HG03442 (cell line): ENCODE measurements around the gene CLEC10A.
A peak's percentile ranks its signal among the peaks of the same experiment; 100 is the strongest.

Experiments used
- ATAC-seq: cut with Tn5 transposase; IDR thresholded peaks from one replicate; pipeline ENCODE4 v1.9.1; 2021; ENCODE audit warnings: mild to moderate bottlenecking, moderate library complexity; ENCODE audit not compliant: unreplicated experiment

The CLEC10A gene

GRCh38 chr17:7042501-7043181 is 37.4 kb downstream of the CLEC10A start:
- no peak for ATAC-seq

DNA sequence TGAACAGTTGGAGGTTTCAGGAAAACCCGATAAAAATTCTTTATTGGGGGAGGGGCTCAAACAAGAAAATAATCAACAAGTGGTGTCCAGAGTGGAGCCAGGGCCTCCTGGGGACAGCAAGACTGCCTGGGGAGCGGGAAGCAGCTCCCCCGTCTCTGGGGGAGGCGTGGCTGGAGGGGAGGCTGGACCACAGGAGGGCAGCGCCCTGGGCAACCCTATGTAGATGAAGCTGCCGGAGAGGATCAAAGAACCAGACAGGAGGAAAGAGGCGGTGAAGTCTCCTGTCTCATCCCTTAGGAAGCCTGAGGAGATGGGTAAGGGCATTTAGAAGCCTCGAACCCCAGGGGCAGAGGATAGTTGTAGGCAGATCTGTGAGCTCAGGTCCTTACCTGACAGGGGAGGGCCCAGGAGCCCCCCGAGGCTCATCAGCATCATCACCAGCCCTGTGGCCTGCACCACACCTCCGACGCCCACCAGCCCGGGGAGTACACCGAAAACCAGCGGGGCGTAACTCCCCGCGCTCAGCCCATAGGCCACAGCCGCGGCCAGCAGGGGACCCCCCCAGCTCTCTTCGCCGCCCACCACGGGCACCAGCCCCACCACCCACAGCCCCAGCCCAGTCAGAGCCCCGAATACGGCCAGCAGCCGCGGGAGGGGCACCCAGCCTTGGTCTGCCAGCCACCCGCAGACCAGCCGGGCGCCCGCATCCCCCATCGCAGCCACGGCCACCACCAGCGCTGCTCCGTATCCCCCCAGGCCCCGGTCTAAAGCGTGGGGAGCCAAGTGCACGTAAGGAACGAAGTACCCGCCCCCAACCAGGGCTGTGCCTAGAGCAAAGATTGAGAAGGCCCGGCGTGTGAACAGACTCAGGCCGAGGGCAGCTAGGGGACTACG is 38.2 kb downstream of the CLEC10A start:
- no peak for ATAC-seq

GRCh38 chr17:7039832-7040231 is 40.2 kb downstream of the CLEC10A start:
- ATAC-seq = no peak

GRCh38 chr17:7038025-7038862 is 41.8 kb downstream of the CLEC10A start:
- no peak for ATAC-seq

DNA sequence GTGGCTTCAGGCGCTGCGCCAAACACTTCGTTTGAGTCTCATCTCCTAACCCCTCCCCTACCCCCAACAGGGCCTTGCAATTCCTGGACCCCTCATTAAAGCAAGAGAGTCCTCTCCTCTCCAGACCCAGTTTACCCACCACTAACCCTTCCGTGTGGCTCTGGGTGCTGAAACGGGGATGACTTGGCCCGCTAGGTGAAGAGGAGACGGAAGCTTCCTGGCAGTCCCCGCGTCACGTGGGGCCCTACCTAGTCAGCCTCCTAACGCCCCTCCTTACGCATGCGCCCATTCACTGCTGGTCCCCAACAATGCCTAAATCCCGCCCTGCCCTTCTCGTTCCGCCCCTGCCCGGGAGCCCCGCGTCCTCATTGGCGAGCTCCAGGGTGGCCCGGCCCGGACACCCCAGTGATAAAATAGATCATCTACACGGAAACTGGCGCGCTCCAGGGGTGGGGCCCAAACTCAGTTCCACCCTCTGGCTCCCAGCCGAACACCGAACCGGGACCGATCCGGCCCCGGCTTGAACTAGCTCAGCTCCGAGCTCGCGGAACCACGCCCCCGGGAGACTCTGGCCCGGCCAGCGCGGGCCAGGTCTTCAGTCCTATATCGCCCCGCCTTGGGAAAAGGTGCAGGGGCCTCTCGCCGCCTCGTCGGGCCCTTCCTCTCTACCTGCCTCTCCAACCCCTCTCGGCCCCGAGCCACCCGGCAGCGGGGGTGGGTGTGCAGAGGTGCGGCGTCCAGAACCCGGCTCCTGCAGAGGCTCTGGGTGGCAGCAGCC is 44.3 kb downstream of the CLEC10A start, which contains the start of gene SLC16A13:
SLC16A13 (plus strand) TSS at position 425 of the 778 bp plus-strand sequence. CDS start 368 bp downstream, outside the sequence.
- peak; percentile 85 for ATAC-seq

DNA sequence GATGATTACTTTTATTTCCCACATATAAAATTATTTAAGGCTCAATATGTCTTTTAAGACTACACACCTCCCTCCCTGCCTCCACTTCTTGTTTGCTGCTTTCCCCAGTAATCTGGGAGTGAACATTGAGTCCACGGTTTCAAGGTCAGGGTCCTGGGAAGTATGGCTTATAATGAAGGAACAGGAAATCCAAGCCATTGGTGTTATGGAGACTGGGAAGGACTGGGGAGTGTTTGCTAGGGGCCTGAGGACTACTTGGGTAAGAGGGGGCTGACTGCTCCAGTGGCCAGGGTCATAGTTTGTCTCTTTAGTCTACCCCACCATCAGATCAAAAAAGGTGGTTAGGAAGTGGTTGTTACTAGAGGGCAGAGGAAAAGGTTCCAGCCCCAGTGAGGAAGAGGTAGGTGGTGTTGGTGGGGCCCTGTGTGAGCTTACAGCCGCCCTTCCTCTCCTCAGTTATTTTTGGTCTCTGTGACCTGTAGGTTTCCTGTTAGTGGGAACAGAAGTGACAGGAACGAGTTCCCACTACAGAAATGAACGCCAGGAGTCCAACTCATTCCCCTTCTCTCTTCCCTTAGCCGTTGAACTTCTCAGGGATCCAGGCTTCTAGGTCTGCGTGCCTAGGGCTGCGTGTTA is 45.0 kb downstream of the CLEC10A start:
- peak; percentile 4 for ATAC-seq

DNA sequence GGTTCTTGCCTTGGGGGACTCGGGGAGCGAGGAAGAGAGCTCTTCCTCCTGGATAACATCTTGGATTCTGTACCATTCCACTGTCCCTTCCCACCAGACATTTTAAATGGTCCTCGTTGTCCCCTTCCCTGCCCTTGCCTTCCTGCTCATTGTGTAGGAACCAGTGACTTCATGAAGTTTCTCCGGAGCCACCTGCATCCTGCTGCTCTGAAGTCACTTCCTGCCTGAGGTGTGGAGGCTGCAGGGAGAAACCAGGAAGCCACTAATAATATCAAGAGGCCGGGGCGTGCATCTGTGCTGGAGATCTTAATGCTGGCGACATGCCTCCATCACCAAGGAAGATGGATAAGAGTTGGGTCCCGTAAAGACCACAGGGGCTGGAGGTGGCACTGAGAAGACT is 50.4 kb downstream of the CLEC10A start:
- no peak for ATAC-seq

GRCh38 chr17:7029096-7029495 is 51.0 kb downstream of the CLEC10A start:
- no peak for ATAC-seq

DNA sequence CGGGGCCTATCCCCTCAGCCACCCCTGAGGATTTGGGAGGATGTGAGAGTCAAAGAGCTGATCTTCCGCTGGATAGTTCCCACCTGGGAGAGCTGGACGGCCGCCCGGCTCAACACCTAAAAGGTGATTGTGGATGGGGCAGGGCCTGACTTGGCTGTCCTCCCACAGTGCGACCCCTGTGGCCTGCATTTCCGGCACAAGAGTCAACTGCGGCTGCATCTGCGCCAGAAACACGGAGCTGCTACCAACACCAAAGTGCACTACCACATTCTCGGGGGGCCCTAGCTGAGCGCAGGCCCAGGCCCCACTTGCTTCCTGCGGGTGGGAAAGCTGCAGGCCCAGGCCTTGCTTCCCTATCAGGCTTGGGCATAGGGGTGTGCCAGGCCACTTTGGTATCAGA is 52.7 kb downstream of the CLEC10A start:
- no peak for ATAC-seq

- no peak for ATAC-seq
Measured at GRCh38 chr17:7026471-7027115, 53.5 kb downstream of the CLEC10A start.

DNA sequence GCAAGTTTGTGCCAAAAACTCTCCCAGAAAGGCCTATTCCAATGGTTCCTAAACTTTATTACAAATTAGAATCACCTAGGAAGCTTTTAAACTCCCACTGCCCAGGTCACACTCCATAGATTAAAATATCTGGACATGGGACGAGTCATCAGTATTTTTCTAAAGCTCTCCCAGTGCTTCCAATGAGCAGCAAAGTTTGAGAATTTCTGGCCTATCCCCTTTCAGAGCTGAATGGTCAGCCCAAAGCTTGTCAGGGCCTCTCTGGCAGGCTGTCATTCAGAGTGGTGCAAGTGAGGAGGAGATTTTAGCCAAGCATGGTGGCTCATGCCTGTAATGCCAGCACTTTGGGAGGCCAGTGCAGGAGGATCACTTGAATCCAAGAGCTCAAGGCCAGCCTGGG is 54.8 kb downstream of the CLEC10A start:
- ATAC-seq = no peak
